ENCODE measurements around the gene PRUNE2. TPM values are rescaled to one million over a fixed set of nuclear protein-coding genes. Genes with fewer than 3 reads are reported as not detected.
A peak's percentile ranks its signal among the peaks of the same experiment; 100 is the strongest.

Gene PRUNE2
- total RNA-seq, 1 donor from 2014 or later, result 3.3 TPM

DNA sequence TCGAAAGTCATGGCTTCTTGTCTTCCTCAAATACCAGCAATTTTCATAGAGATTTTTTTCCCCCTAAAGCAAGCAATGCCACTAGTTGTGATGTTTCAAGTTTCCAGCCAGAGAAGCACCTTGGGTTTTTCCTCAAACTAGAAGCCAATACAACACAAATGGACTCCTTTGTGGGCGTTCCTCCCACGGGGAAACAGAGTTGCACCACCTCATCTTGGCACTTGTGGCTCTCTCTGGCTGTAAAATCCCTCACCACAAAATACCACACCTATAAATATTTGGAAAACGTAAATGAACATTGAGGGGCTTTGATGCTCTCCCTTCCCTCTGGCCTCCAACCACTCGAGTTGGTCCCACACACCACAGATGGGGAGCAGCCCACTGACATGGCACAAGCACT, 208.8 kb downstream of the PRUNE2 start:
- no peaks in the 10 kb centered on the region for H3K36me3 Mint-ChIP-seq
- no peak for DNase-seq (ENCODE audit: extremely low spot score, unreplicated experiment)

DNA sequence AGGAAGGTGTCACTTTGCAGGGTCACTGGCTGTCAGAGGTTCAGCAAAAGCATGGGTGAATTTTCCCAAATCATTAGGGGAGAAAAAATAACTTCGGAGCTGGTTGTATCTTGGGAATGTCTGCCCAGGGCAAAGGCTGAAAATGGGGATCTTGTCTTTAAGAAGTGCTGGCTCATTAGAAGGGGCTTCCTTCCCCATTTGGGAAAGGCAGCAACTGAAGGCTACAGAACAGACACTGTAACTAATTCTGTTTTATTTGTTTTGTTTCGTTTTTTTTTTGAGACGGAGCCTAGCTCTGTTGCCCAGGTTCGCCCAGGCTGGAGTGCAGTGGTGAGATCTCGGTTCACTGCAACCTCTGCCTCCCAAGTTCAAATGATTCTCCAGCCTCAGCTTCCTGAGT, 212.0 kb downstream of the PRUNE2 start:
- Mint-ChIP-seq H3K4me1 (ENCODE audit: unreplicated experiment) (peaks cover 15% of the 10 kb centered on the region), H3K4me3 (no peak overlapping the region), H3K36me3 (no peaks in the 10 kb centered on the region), H3K9me3 (no peaks in the 10 kb centered on the region), H3K27ac (no peak overlapping the region), H3K27me3 (peaks cover 40% of the 10 kb centered on the region)
- DNase-seq (ENCODE audit: extremely low spot score, unreplicated experiment), result no peak
- TF ChIP-seq, protein P1, sequence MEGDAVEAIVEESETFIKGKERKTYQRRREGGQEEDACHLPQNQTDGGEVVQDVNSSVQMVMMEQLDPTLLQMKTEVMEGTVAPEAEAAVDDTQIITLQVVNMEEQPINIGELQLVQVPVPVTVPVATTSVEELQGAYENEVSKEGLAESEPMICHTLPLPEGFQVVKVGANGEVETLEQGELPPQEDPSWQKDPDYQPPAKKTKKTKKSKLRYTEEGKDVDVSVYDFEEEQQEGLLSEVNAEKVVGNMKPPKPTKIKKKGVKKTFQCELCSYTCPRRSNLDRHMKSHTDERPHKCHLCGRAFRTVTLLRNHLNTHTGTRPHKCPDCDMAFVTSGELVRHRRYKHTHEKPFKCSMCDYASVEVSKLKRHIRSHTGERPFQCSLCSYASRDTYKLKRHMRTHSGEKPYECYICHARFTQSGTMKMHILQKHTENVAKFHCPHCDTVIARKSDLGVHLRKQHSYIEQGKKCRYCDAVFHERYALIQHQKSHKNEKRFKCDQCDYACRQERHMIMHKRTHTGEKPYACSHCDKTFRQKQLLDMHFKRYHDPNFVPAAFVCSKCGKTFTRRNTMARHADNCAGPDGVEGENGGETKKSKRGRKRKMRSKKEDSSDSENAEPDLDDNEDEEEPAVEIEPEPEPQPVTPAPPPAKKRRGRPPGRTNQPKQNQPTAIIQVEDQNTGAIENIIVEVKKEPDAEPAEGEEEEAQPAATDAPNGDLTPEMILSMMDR (conservative IDR thresholded peaks at IDR 0.05), result no peak

More for the DNA sequence above, 208.8 kb downstream of the PRUNE2 start:
- H3K4me3 Mint-ChIP-seq, result no peak overlapping the region
- H3K27me3 Mint-ChIP-seq, result peaks cover 23% of the 10 kb centered on the region
- H3K4me1 Mint-ChIP-seq (ENCODE audit: unreplicated experiment), result peaks cover 22% of the 10 kb centered on the region
- no peak overlapping the region for H3K27ac Mint-ChIP-seq
- no peaks in the 10 kb centered on the region for H3K9me3 Mint-ChIP-seq
- TF ChIP-seq, protein P1 (conservative IDR thresholded peaks at IDR 0.05), result no peak

DNA sequence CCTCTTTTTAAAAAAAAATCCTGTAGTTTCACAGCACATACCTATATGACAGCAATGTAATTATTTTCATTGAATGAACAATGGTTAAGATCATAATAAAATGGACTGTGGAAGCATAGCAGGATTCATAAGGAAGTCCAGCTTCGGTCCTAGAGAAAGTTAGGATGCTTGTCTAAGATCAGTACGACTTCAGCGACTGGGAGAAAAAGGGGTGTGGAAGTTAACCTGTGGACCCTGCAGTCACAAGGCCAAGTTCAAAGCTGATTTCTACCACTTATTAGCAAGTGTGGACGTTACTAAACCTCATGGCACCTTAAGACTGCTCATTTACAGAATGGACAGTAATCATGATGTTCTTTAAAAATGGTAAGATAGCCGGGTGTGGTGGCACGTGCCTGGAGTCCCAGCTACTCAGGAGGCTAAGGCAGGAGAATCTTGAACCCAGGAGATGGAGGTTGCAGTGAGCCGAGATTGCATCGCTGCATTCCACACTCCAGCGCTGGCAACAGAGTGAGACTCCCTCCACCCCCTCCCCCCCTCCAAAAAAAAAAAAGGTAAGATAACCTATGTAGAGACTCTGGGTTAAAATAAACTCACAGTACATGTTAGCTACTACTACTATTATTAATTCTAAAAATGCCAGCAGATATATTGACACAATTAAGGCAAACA, 213.3 kb downstream of the PRUNE2 start:
- H3K36me3 Mint-ChIP-seq, result no peaks in the 10 kb centered on the region
- no peaks in the 10 kb centered on the region for H3K9me3 Mint-ChIP-seq
- TF ChIP-seq, protein P1 (conservative IDR thresholded peaks at IDR 0.05), result no peak
- H3K27ac Mint-ChIP-seq, result no peak overlapping the region
- H3K4me1 Mint-ChIP-seq (ENCODE audit: unreplicated experiment), result peaks cover 12% of the 10 kb centered on the region
- H3K4me3 Mint-ChIP-seq, result peak overlapping the region; percentile 81
- H3K27me3 Mint-ChIP-seq, result peaks cover 40% of the 10 kb centered on the region
- DNase-seq (ENCODE audit: extremely low spot score, unreplicated experiment), result no peak

DNA sequence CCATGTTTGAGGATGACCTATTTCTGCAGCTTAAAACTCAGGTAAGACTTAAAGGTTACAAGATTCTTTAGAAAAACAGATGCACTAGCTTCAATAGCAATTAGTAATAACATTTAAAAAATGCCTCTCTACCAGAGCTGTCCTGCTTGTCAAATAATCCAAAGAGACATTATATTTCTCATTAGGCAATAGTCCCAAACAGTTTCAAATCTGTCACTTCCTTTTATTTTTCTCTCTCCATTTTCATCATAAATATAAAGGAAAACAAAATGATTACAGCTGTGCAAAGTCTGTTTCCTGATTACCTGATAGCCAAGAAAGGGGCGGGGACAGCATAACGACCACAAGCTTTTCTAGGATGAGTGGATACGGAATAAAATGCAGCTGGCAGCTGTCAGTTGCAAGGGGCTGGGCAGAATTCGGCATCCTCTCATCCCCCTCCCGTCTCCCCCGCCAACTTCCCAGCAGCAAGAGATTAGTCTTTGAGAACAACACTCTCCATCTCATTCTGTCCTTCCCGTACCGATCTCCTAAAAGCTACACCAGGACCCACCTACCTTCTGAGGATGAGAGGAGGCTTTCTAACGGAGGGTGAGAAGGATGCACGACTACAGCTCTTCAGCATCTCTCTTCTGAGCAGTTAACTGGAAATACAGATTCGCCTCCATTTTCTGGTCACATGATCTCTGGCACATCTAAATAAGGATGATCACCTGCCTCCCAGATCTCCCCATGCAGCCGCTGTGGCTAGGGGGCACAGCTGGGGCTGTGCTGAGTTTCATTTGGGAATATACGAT, 214.2 kb downstream of the PRUNE2 start:
- Mint-ChIP-seq H3K27me3 (peaks cover 34% of the 10 kb centered on the region), H3K9me3 (no peaks in the 10 kb centered on the region), H3K4me1 (ENCODE audit: unreplicated experiment) (peaks cover 11% of the 10 kb centered on the region), H3K36me3 (no peaks in the 10 kb centered on the region), H3K4me3 (peak overlapping the region; percentile 81), H3K27ac (no peak overlapping the region)
- DNase-seq (ENCODE audit: extremely low spot score, unreplicated experiment), result no peak
- TF ChIP-seq, protein P1 (conservative IDR thresholded peaks at IDR 0.05), result no peak

DNA sequence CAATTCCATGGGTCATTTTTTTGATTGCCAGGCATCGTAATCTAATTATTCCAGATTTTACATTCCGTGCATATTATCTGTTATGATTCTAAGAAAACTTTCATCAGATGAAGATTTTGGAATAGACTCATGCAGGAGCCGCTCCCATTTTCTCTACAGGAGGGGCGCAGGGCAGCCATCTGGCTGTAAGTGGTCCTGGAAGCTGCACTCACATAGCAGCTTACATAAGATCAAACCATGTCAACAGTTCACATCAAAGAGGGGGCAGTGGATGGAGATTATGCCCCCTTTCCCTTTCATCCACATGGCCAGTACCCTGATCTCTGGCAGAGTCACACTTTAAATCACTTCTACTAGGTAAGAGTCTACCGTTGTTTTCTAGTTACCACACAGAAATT, 214.9 kb downstream of the PRUNE2 start:
- no peak for DNase-seq (ENCODE audit: extremely low spot score, unreplicated experiment)
- TF ChIP-seq, protein P1 (conservative IDR thresholded peaks at IDR 0.05), result no peak
- Mint-ChIP-seq H3K4me1 (ENCODE audit: unreplicated experiment) (peaks cover 12% of the 10 kb centered on the region), H3K9me3 (no peaks in the 10 kb centered on the region), H3K36me3 (no peaks in the 10 kb centered on the region), H3K27ac (no peak overlapping the region), H3K4me3 (no peak overlapping the region), H3K27me3 (peaks cover 31% of the 10 kb centered on the region)

All from type B pancreatic cell (in vitro differentiated cells).